ACHN (cell line): ENCODE results near the gene FRMPD1.
"Not testable (repeated sequence)": the region's sequence is repeated elsewhere in the genome, so short reads cannot be mapped to it uniquely, and the experiment has no call there.

ENCODE experiments used
- DNase-seq: peaks from one replicate; pipeline ENCODE4 v3.0.0-alpha.2; 2015
- in situ Hi-C: cut with HindIII; loops from 2 replicates; pipeline ENCODE4 v1.10.0; 2017; ENCODE audit warnings: low sequenced_read_pairs, low pct_ligation_motif_present, low pct_unique_long_range_greater_than_20kb

FRMPD1 gene

GRCh38 chr9:37650873-37651768, at the start of gene FRMPD1:
TSS of gene FRMPD1 (plus strand) at chr9:37650954. CDS start at chr9:37692642, 41,688 bp downstream.
- peak; percentile 49 for DNase-seq
- in situ Hi-C loops, result no loop called here

DNA sequence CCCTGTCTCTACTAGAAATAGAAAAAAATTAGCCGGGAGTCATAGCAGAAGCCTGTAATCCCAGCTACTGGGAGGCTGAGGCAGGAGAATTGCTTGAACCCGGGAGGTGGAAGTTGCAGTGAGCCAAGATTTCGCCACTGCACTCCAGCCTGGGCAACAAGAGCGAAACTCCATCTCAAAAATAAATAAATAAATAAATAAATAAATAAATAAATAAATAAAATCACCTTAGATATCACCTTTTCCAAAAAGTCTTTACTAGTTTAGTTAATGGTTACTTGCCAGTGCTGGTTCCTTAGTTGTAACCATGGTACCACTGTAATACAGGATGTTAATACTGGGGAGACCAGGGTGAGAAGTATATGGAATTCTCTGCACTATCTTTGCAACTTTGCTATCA, 48.7 kb upstream of the FRMPD1 start:
- in situ Hi-C loops, DNase-seq: not testable (repeated sequence)

- in situ Hi-C loops, result no loop called here
- DNase-seq, result no peak
Measured at GRCh38 chr9:37602817-37603216, 47.9 kb upstream of the FRMPD1 start.

GRCh38 chr9:37604296-37604695, 46.5 kb upstream of the FRMPD1 start:
- in situ Hi-C loops, result no loop called here
- DNase-seq, result no peak

DNA sequence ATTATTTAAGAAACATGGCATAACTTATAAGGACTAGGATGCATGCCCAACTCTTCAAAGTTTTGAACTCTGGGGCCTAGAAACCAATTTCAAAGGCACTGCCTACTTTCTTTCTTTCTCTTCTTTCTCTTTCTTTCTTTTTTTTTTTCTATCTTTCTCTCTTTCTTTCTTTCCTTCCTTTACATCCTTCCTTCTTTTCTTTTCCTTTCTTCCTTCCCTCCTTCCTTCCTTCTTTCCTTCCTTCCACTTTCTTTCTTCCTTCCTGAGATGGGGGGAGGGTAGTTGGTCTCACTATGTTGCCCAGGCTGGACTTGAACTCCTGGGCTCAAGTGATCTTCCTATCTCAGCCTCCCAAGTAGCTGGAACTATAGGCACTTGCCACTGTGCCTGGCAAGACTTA, 42.5 kb upstream of the FRMPD1 start:
- DNase-seq, result no peak
- in situ Hi-C loops, result no loop called here

DNA sequence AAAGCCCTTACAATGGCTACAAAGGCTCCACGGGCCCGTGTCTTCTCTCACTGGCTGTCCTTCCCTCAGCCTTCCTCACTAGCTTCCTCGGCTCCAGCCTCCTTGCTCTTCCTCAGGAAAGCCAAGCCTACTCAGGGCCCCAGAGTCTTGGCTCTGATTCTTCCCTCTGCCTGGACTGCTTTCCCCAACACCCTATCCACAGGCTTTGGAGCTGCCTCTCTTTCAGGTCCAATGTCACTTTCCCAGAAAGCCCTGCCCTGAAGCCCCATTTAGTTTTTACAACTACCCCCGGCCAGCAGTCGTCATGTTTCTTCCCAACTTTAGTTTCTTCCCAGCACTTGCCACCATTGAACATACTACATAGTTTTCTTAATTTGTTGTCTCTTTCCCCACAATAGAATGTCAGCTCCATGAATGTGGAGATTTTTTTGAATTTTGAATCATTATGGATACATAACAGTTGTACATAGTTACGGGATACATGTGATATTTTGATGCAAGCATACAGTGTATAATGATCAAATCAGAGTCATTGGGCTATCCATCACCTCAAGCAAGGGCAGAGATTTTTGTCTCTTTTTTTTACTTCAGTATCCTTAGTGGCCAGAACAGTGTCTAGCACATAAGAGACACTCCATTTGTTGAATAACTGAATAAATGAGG, 40.9 kb upstream of the FRMPD1 start:
- DNase-seq, result no peak
- in situ Hi-C loops, result no loop called here

- in situ Hi-C loops, result no loop called here
Measured at GRCh38 chr9:37611014-37611413, 39.7 kb upstream of the FRMPD1 start.

GRCh38 chr9:37611961-37612360, 38.8 kb upstream of the FRMPD1 start:
- no peak for DNase-seq
- in situ Hi-C loops, result no loop called here

More at GRCh38 chr9:37611014-37611413, 39.7 kb upstream of the FRMPD1 start:
- DNase-seq, result no peak

DNA sequence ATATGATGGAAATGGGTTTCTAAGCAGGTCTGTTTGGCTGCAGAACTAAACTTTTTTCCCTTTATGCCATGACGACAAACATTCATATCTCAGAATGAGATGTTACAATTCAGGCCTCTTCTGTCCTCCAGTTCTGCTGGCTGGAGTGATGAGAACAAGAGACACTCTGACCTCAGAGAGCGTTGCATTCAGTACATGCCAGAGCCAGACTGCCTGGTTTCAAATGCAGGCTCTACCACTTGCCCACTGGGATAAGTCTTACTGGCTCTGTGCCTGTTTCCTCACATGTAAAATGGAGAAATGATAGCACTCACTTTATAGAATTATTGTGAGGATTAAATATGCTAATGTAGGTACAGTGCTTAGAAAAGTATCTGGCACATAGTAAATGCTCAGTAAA, 33.6 kb upstream of the FRMPD1 start:
- no peak for DNase-seq
- in situ Hi-C loops, result no loop called here

DNA sequence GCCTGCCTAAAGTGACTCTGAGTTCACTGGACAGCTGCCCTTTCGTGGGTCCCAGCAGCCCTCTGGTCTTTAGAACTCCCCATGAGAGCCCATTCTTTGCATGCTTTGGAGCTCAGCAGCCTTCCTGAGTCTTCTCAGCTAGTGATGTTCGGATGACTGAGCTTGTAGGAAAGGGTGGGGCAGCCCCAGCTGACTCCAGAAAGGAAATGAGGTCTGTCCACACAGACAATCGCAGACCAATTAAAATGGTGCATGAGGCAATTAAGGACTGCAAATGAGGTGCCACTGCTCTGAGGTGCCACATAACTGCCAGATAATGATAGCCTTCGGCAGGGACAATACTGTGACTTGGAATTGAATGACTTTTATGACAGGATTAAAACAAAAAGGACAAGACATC, 32.9 kb upstream of the FRMPD1 start:
- in situ Hi-C loops, result no loop called here
- DNase-seq, result no peak

- in situ Hi-C loops, result no loop called here
- no peak for DNase-seq
Measured at GRCh38 chr9:37618817-37619216, 31.9 kb upstream of the FRMPD1 start.

GRCh38 chr9:37619806-37620205, 30.9 kb upstream of the FRMPD1 start:
- no peak for DNase-seq
- in situ Hi-C loops, result no loop called here

DNA sequence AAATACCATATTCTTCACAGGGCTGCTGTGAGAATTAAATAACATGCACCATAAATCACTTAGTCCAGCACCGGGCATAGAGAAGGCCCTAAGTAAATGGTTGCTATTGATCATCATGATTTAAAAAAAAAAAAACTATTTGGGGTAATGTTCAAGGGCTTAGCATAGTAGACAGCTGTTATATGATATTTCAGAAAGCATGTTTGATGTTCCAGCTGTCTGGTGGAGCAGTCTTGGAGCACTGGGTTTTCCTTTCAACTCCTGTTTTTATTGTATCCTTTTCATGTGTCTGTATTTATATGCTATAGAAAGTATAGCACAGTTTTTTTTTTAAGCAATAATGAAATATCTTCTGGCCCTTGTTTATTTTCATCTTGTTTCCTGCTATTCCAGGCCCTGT, 30.4 kb upstream of the FRMPD1 start:
- no peak for DNase-seq
- in situ Hi-C loops, result no loop called here

DNA sequence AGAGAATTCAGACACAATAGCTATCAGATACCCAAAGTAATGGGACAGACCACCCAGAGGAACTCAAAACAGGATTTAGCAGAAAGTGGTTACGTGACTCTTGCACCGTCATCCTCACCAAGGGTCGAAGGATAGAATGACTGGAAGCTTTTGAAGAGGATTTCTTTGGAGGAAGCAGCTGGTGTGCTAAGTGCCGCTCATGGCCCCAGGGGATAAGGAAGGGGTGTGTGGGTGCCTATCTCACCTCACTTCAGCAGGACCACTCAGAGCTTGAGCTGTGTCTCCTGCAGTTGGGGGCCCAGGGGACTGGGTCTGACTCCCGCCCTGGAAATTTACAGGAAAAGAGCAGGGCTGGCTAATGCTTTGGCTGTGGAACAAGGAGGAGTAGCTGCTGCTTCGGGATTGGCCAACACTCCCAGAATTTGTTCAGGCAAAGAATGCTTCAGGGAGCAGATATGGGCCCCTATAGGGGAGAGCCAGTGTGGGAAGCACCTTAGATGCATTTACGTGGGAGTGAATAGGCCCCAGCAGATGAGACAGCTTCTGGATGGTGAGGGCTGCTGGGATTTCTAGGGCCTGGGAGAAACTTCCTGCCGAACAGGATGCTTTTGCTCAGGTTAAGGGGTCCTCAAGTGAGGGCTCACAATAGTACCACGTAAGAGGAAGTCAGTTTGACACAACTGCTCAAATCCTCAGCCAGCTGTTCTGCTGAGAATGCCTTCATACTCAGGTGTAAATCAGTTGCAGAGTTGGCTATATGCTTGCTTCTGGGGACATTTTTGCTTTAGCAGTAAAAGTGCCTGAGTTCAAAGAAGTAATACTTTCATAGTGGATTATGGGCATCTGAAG, 29.3 kb upstream of the FRMPD1 start:
- in situ Hi-C loops, result no loop called here

GRCh38 chr9:37622462-37622861, 28.3 kb upstream of the FRMPD1 start:
- in situ Hi-C loops, result no loop called here
- no peak for DNase-seq

More for the DNA sequence above, 29.3 kb upstream of the FRMPD1 start:
- no peak for DNase-seq

DNA sequence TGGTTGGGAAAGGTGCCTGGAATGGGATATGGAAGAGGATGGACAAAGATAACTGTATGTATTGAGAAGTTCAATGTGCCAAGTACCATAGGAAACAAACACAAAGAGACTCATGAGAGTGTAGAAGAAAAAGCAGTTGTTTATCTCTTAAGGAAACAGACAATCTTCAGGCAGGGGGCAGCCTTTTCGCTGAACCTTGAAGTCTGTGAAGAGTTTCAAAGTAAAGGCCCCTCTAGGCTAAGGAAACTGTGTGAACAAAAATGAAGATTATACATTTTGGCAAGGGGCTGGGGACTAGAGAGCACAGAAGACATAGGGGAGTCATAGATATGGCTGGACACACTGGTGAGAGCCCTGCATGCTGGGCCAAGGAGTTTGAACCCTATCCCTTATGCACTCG, 27.5 kb upstream of the FRMPD1 start:
- no peak for DNase-seq
- in situ Hi-C loops, result no loop called here

DNA sequence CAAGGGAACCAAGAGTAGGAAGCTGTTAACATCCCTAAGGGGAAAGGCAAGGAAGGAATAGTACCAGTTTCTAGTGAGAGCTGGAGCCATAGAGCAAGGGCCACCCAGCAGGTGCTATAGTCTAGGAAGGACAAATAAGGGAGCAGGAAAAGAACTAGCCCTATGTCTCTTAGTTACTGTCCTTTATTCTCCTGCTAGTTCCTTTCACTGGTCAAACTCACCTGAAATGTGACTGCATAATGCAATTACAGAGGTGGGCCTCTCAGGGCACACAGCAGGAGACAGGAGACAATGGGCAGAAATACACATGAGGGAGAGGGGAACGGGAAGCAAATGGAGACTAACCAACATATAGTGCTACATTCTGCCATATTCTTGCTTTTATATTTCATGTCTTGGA, 26.7 kb upstream of the FRMPD1 start:
- in situ Hi-C loops, result no loop called here
- no peak for DNase-seq

DNA sequence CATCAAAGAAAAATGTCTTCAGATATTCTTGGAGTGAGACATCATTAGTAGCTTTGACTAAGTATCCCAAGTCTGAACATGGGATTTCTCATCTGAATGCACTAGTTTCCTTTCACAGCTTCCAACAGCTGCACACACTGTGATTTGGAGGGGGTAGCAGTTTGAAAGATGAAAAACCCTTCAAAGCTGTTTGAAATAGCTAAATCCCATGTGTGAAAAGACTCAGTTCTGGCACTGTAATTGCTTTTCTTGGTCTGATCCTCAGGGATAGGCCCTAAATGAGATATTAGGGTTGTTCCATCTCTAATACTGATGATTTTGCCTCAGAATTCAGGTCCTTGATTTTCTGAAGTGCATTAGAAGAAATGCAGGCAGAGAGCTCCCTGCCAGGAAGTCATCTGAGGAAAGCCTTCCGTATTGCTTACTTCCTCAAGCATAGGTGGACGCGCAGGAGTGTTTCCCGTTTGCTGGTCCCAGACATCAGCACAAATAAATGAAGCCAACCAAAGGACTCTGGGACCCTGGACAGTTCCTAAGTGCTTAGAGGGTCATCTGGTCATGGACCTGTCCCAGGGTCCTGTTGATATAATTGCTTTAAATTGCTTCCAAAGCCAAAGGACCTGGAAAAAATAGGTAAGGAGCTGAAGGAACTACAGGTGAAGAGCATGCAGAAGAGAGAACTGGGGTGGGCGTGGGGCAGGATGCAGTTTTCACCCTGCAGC, 25.6 kb upstream of the FRMPD1 start:
- DNase-seq, result no peak
- in situ Hi-C loops, result no loop called here
